ENCODE results near the gene OBSCN.

DNA sequence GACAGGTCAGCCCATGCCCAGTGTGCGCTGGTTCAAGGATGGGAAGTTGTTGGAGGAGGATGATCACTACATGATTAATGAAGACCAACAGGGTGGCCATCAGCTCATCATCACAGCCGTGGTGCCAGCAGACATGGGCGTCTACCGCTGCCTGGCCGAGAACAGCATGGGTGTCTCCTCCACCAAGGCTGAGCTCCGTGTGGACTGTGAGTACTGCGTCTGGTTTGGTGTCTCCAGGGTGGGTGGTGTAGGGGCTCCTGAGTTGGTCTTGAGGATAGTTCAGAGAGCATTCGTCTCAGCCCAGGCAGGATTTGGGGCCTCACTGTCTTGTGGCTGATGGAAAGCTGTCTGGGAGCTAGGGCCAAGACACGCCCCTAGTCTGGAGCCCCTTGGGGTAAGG, 115.6 kb downstream of the OBSCN start:
- no peak for TF ChIP-seq POLR2AphosphoS5 (IDR thresholded peaks at IDR 0.05; ENCODE audit: low read depth, low read length)
- no peak for TF ChIP-seq TAF1 (IDR thresholded peaks at IDR 0.05; ENCODE audit: borderline replicate concordance, insufficient read depth, low read length)
- no peak for TF ChIP-seq REST (IDR thresholded peaks at IDR 0.05; ENCODE audit: insufficient read depth in 1 of 2, low read depth in 2 of 2, low read length in 2 of 2)
